HTERT RPE-1 (cell line): Measurements from ENCODE around the gene PGA5.
"Not testable (repeated sequence)": the region's sequence is repeated elsewhere in the genome, so short reads cannot be mapped to it uniquely, and the experiment has no call there.

Experiments
- in situ Hi-C: fragments of 300-500 bp; cut with MboI; formaldehyde crosslinking; loops from 4 replicates; pipeline ENCODE4 v1.14.3; 2020; ENCODE audit warnings: low sequenced_read_pairs

PGA5 gene

GRCh38 chr11:61226457-61227137, 14.4 kb upstream of the PGA5 start:
- in situ Hi-C loops, result not testable (repeated sequence)

GRCh38 chr11:61229458-61229857, 11.5 kb upstream of the PGA5 start:
- in situ Hi-C loops, result not testable (repeated sequence)

- in situ Hi-C loops, result not testable (repeated sequence)
Measured at GRCh38 chr11:61231033-61231432, 9.9 kb upstream of the PGA5 start.

GRCh38 chr11:61231585-61231984, 9.4 kb upstream of the PGA5 start:
- in situ Hi-C loops, result not testable (repeated sequence)

GRCh38 chr11:61232548-61233145, 8.3 kb upstream of the PGA5 start:
- in situ Hi-C loops, result not testable (repeated sequence)

- in situ Hi-C loops, result not testable (repeated sequence)
Measured at GRCh38 chr11:61237130-61237529, 3.8 kb upstream of the PGA5 start.

GRCh38 chr11:61240288-61240687, 687 bp upstream of the PGA5 start:
- in situ Hi-C loops, result not testable (repeated sequence)

- in situ Hi-C loops, result not testable (repeated sequence)
Measured at GRCh38 chr11:61241526-61241925, 551 bp downstream of the PGA5 start.

- in situ Hi-C loops, result not testable (repeated sequence)
Measured at GRCh38 chr11:61245284-61245964, 4.4 kb downstream of the PGA5 start.

- in situ Hi-C loops, result not testable (repeated sequence)
Measured at GRCh38 chr11:61248071-61248470, 7.1 kb downstream of the PGA5 start.

- in situ Hi-C loops, result not testable (repeated sequence)
Measured at GRCh38 chr11:61249201-61249600, 8.2 kb downstream of the PGA5 start.

GRCh38 chr11:61250796-61251765, 10.1 kb downstream of the PGA5 start:
- in situ Hi-C loops, result not testable (repeated sequence)

GRCh38 chr11:61252332-61252731, 11.4 kb downstream of the PGA5 start:
- in situ Hi-C loops, result not testable (repeated sequence)

- in situ Hi-C loops, result no loop called here
Measured at GRCh38 chr11:61254403-61255025, 13.5 kb downstream of the PGA5 start.

- in situ Hi-C loops, result no loop called here
Measured at GRCh38 chr11:61256710-61257482, 15.9 kb downstream of the PGA5 start.

- in situ Hi-C loops, result no loop called here
Measured at GRCh38 chr11:61258546-61258945, 17.6 kb downstream of the PGA5 start.

GRCh38 chr11:61259363-61259762, 18.4 kb downstream of the PGA5 start:
- in situ Hi-C loops, result no loop called here

GRCh38 chr11:61264371-61264770, 23.4 kb downstream of the PGA5 start:
- in situ Hi-C loops, result no loop called here

GRCh38 chr11:61264795-61265194, 23.8 kb downstream of the PGA5 start:
- in situ Hi-C loops, result no loop called here

- in situ Hi-C loops, result no loop called here
Measured at GRCh38 chr11:61265357-61265756, 24.4 kb downstream of the PGA5 start.
